Keratinocyte (primary cell): ENCODE data around the gene C2orf78. TPM values are rescaled to one million over a fixed set of nuclear protein-coding genes. Genes with fewer than 3 reads are reported as not detected.

Source experiments
- DNase-seq: peaks from one replicate; pipeline ENCODE4 v3.0.0-alpha.2; 2011; ENCODE audit warnings: low read depth, missing footprints, low spot score
- FAIRE-seq: peaks from 2 replicates; lab custom pipeline; 2011; peaks lifted over from hg19 to GRCh38; lab: Jason Lieb, UNC
- H2AFZ ChIP-seq: 2 replicates; pipeline ENCODE4 v1.6.0; 2012; ENCODE audit warnings: low read length, control low read depth, inconsistent platforms; ENCODE audit not compliant: control insufficient read depth
- H3K27ac ChIP-seq: 2 replicates; pipeline ENCODE4 v1.5.1; 2011; ENCODE audit warnings: low read length; ENCODE audit not compliant: control insufficient read depth, insufficient read depth
- H3K27me3 ChIP-seq: 3 replicates; pipeline ENCODE4 v1.6.0; 2011; ENCODE audit warnings: low read length; ENCODE audit not compliant: control insufficient read depth, insufficient read depth; ENCODE audit errors: extremely low read depth
- H3K36me3 ChIP-seq, 2 experiments: 2 replicates in 1 of 2; 3 replicates in 1 of 2; pipeline ENCODE4 v1.5.1; 2011; ENCODE audit warnings: low read length in 2 of 2, mild to moderate bottlenecking in 1 of 2; ENCODE audit not compliant: control insufficient read depth in 2 of 2, insufficient read depth in 2 of 2; ENCODE audit errors: extremely low read depth in 1 of 2
- H3K4me1 ChIP-seq: 3 replicates; pipeline ENCODE4 v1.5.1; 2011; ENCODE audit warnings: low read length; ENCODE audit not compliant: control insufficient read depth, insufficient read depth; ENCODE audit errors: extremely low read depth
- H3K4me2 ChIP-seq: 3 replicates; pipeline ENCODE4 v1.6.0; 2011; ENCODE audit warnings: low read depth, low read length; ENCODE audit not compliant: control insufficient read depth, insufficient read depth; ENCODE audit errors: extremely low read depth
- H3K4me3 ChIP-seq, 3 experiments: fragments of 200-600 bp in 1 of 3; sonication (generic) in 1 of 3; 2 replicates in 2 of 3; 3 replicates in 1 of 3; pipeline ENCODE4 v1.5.1; 2011 to 2016; ENCODE audit warnings: low read length in 3 of 3, mild to moderate bottlenecking in 3 of 3, control low read depth in 2 of 3, inconsistent platforms in 1 of 3, low read depth in 1 of 3, mixed read lengths in 1 of 3, mixed run types in 1 of 3, moderate library complexity in 1 of 3; ENCODE audit not compliant: control insufficient read depth in 2 of 3, insufficient read depth in 2 of 3; ENCODE audit errors: extremely low read depth in 1 of 3
- H3K79me2 ChIP-seq: 2 replicates; pipeline ENCODE4 v1.6.0; 2012; ENCODE audit warnings: low read length; ENCODE audit not compliant: control insufficient read depth, insufficient read depth
- H3K9ac ChIP-seq: 3 replicates; pipeline ENCODE4 v1.6.0; 2011; ENCODE audit warnings: low read length; ENCODE audit not compliant: control insufficient read depth, insufficient read depth; ENCODE audit errors: extremely low read depth
- H3K9me1 ChIP-seq: 3 replicates; pipeline ENCODE4 v1.6.0; 2011; ENCODE audit warnings: low read length; ENCODE audit not compliant: control insufficient read depth, insufficient read depth; ENCODE audit errors: extremely low read depth
- H3K9me3 ChIP-seq: 2 replicates; pipeline ENCODE4 v1.5.1; 2012; ENCODE audit warnings: low read depth, low read length; ENCODE audit not compliant: control insufficient read depth
- H4K20me1 ChIP-seq: 3 replicates; pipeline ENCODE4 v1.6.0; 2011; ENCODE audit warnings: low read length; ENCODE audit not compliant: control insufficient read depth, insufficient read depth; ENCODE audit errors: extremely low read depth
- EZH2 ChIP-seq: IDR thresholded peaks from one replicate; pipeline ENCODE4 v1.6.1; 2012; ENCODE audit warnings: inconsistent platforms, mild to moderate bottlenecking, low read length, moderate library complexity
- dilution Hi-C: fragments of 300-500 bp; cut with MboI; formaldehyde crosslinking; loops from one replicate; pipeline ENCODE4 v1.7.0; 2020; ENCODE audit warnings: low sequenced_read_pairs; ENCODE audit not compliant: extremely low pct_ligation_motif_present
- polyA plus RNA-seq, 5 experiments: library from polyadenylated mRNA; depleted of rRNA in 3 of 5; stranded (reverse) in 3 of 5; stranded (forward) in 1 of 5; unstranded in 1 of 5; fragments of >200 nt; gene quantifications; 1 replicate in 1 of 5; 2 replicates in 3 of 5; 3 replicates in 1 of 5; pipeline versions ENCODE4 v1.2.1 to v1.2.3, GENCODE V29; 2011 to 2012; ENCODE audit warnings: missing spikeins in 2 of 5, low read depth in 1 of 5, low replicate concordance in 1 of 5
- TF ChIP-seq, protein P1 (sequence below), 3 experiments: IDR thresholded peaks in 1 of 3; conservative IDR thresholded peaks in 1 of 3; optimal IDR thresholded peaks in 1 of 3; 2 replicates in 2 of 3; 3 replicates in 1 of 3; pipeline versions ENCODE3 to v1.5.1; 2011; ENCODE audit warnings: low read length in 3 of 3, mild to moderate bottlenecking in 3 of 3, moderate library complexity in 2 of 3, control low read depth in 1 of 3, inconsistent platforms in 1 of 3; ENCODE audit not compliant: insufficient read depth in 2 of 3; ENCODE audit errors: extremely low read depth in 1 of 3

The C2orf78 gene
- polyA plus RNA-seq, 1 donor (not counting 4 experiments of a cell fraction or from before 2014, with no cell fraction given), result not detected

DNA sequence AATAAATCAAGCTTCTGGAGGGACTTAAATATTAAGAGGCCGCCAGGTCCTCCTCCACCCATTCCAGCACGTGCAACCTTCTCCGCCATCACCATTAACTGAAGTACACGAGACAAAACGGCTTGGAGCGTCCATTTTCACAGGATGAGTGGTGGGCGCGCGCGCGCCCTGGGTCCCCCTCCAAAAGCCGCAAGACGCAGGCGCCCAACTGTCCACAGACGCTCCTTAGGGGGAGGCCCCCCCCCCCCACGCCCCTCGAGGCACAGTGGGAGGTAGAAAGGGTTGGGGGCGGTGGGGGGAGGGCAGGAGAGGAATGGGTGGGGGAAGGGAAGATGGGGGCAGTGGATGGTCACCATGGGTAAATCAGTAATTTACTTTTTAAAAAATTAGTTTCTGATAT lies 34.3 kb downstream of the C2orf78 start:
- no peaks in the 10 kb centered on the region for H3K4me1 ChIP-seq
- no peaks in the 10 kb centered on the region for H3K9me1 ChIP-seq
- FAIRE-seq, result no peak
- no peak overlapping the region for H3K27ac ChIP-seq
- no peaks in the 10 kb centered on the region for H3K27me3 ChIP-seq
- TF ChIP-seq, protein P1, sequence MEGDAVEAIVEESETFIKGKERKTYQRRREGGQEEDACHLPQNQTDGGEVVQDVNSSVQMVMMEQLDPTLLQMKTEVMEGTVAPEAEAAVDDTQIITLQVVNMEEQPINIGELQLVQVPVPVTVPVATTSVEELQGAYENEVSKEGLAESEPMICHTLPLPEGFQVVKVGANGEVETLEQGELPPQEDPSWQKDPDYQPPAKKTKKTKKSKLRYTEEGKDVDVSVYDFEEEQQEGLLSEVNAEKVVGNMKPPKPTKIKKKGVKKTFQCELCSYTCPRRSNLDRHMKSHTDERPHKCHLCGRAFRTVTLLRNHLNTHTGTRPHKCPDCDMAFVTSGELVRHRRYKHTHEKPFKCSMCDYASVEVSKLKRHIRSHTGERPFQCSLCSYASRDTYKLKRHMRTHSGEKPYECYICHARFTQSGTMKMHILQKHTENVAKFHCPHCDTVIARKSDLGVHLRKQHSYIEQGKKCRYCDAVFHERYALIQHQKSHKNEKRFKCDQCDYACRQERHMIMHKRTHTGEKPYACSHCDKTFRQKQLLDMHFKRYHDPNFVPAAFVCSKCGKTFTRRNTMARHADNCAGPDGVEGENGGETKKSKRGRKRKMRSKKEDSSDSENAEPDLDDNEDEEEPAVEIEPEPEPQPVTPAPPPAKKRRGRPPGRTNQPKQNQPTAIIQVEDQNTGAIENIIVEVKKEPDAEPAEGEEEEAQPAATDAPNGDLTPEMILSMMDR (optimal IDR thresholded peaks at IDR 0.05 in 1 of 3, IDR thresholded peaks at IDR 0.05 in 1 of 3, conservative IDR thresholded peaks at IDR 0.05 in 1 of 3; ENCODE audit: extremely low read depth in 1 of 3, insufficient read depth in 2 of 3, low read length in 3 of 3), result no peak
- TF ChIP-seq EZH2, result no peak
- no peak for DNase-seq
- dilution Hi-C loops, result no loop called here
- H3K9ac ChIP-seq, result no peak overlapping the region
- no peaks in the 10 kb centered on the region for H3K9me3 ChIP-seq
- no peaks in the 10 kb centered on the region for H3K36me3 ChIP-seq
- H3K79me2 ChIP-seq, result no peaks in the 10 kb centered on the region
- no peaks in the 10 kb centered on the region for H4K20me1 ChIP-seq
- H3K4me3 ChIP-seq, result no peak overlapping the region
- no peak overlapping the region for H2AFZ ChIP-seq
- no peak overlapping the region for H3K4me2 ChIP-seq

DNA sequence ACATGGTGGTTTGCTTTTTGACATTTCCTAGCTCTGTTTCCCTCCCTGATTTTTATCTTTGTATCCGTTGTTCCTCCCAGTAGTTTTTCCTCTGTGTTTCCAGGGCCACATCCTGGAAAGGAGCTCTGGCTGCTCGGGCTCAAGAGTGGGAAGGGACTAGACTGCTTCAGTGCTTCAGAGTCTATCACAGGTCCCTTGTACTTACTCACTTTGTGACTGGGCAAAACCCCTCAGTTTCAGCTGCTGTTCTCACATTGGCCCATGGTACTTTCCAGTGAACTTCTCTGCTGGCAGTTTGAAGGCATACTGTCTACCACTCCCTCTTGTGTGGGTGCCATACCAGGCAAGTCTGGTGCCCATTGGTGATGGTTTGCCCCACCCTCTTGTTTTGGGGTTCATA lies 37.2 kb downstream of the C2orf78 start:
- H4K20me1 ChIP-seq, result no peaks in the 10 kb centered on the region
- no peaks in the 10 kb centered on the region for H3K27me3 ChIP-seq
- H3K9me3 ChIP-seq, result no peaks in the 10 kb centered on the region
- no peak overlapping the region for H3K4me2 ChIP-seq
- dilution Hi-C loops, result no loop called here
- H3K4me1 ChIP-seq, result no peaks in the 10 kb centered on the region
- no peaks in the 10 kb centered on the region for H3K9me1 ChIP-seq
- no peak overlapping the region for H2AFZ ChIP-seq
- H3K27ac ChIP-seq, result no peak overlapping the region
- H3K79me2 ChIP-seq, result no peaks in the 10 kb centered on the region
- no peak overlapping the region for H3K9ac ChIP-seq
- no peak for TF ChIP-seq EZH2
- TF ChIP-seq, protein P1 (optimal IDR thresholded peaks at IDR 0.05 in 1 of 3, IDR thresholded peaks at IDR 0.05 in 1 of 3, conservative IDR thresholded peaks at IDR 0.05 in 1 of 3; ENCODE audit: extremely low read depth in 1 of 3, insufficient read depth in 2 of 3, low read length in 3 of 3), result no peak
- DNase-seq, result no peak
- no peak for FAIRE-seq
- H3K36me3 ChIP-seq, result no peaks in the 10 kb centered on the region
- no peak overlapping the region for H3K4me3 ChIP-seq
